Retinal pigment epithelial cell (primary cell): ENCODE data around the gene METTL21A.

Experiments
- DNase-seq: peaks from one replicate; pipeline ENCODE4 v3.0.0-alpha.2; 2010; ENCODE audit warnings: low read depth
- H3K4me3 ChIP-seq: 2 replicates; pipeline ENCODE4 v1.5.1; 2011; ENCODE audit warnings: mild to moderate bottlenecking, low read length, control low read depth, moderate library complexity
- CTCF ChIP-seq: conservative IDR thresholded peaks from 2 replicates; pipeline ENCODE4 v1.5.1; 2011; ENCODE audit warnings: low read depth, low read length, control low read depth, inconsistent platforms

The METTL21A gene

GRCh38 chr2:207635468-207636200 lies 10.4 kb upstream of the METTL21A start:
- DNase-seq, result no peak
- TF ChIP-seq CTCF, result no peak
- H3K4me3 ChIP-seq, result no peak overlapping the region

- H3K4me3 ChIP-seq, result no peak overlapping the region
- DNase-seq, result no peak
- TF ChIP-seq CTCF, result no peak
Measured at GRCh38 chr2:207633686-207634085, 8.5 kb upstream of the METTL21A start.

- no peak for DNase-seq
- TF ChIP-seq CTCF, result no peak
- no peak overlapping the region for H3K4me3 ChIP-seq
Measured at GRCh38 chr2:207632575-207633493, 7.6 kb upstream of the METTL21A start.

DNA sequence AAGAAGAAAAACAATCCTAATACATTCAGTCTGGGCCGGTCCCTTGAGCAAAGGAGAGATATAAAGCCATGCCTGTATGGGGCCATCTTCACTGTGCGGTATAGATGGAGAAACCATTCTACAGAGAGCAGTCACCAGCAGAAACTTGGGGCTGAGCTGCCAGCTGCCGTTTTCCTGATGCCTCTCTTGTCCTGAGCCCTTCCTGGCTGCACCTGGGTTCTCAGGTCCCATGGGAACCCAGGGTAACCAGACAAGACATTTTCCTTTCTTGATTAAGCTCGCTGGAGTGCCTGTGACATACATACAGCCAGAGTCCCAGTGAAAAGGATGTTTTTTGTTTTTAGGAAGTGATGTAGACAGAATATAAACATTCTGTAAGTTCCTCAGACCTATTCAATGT lies 5.3 kb upstream of the METTL21A start:
- DNase-seq, result no peak
- TF ChIP-seq CTCF, result no peak

GRCh38 chr2:207629553-207629952 lies 4.4 kb upstream of the METTL21A start:
- no peak for TF ChIP-seq CTCF
- no peak overlapping the region for H3K4me3 ChIP-seq
- DNase-seq, result no peak

More for the DNA sequence above, 5.3 kb upstream of the METTL21A start:
- H3K4me3 ChIP-seq, result no peak overlapping the region

- peak overlapping the region; percentile 83 for H3K4me3 ChIP-seq
- TF ChIP-seq CTCF, result no peak
- no peak for DNase-seq
Measured at GRCh38 chr2:207624185-207625013, 795 bp downstream of the METTL21A start.
